Daoy (cell line): ENCODE data around the gene OVAAL. TPM values are rescaled to one million over a fixed set of nuclear protein-coding genes. Genes with fewer than 3 reads are reported as not detected.

ENCODE experiments used
- DNase-seq: peaks from one replicate; pipeline ENCODE4 v3.0.0-alpha.2; 2015; ENCODE audit warnings: low read depth
- total RNA-seq: library from RNA; depleted of rRNA; stranded (reverse); fragments of >200 nt; shearing (Covaris generic); gene quantifications from 2 replicates; pipeline ENCODE4 v1.2.3, GENCODE V29; 2014

Gene OVAAL
- total RNA-seq, 1 experiment from 2014 or later = not detected

DNA sequence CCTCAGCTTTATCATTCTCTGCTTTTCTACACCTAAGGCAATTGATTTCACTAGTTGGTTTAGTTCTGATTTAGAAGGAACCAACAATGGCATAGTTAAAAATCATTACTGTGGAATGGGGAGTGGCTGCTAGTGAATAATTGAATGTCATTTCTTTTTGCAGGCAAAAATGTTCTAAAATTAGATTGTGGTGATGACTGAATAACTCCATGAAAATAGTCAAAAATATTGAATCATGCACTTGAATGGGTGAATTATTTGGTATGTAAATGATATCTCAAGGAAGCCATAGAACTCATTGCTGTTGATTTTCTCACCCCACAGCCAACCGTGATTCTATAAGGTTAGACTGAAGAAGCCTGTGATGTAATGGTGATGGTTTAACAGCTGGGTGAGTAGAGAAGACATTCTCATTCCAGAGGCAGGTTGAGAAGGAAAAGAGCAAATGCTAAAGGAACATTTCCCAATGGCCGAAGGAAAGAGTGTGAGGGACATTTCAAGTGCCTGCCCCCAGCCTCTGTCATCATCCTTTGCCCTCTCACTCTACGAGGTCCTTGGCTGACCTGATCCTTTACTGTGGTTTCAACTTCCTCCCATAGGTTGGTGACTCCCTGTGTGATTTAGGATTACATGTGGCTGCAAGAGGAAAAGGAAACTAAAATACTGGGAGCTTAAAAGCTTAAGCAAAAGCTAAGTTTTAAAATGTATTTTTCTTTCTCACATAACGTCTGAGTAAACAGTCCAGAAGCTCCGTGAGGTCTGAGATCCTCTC lies 12.5 kb downstream of the OVAAL start:
- no peak for DNase-seq

DNA sequence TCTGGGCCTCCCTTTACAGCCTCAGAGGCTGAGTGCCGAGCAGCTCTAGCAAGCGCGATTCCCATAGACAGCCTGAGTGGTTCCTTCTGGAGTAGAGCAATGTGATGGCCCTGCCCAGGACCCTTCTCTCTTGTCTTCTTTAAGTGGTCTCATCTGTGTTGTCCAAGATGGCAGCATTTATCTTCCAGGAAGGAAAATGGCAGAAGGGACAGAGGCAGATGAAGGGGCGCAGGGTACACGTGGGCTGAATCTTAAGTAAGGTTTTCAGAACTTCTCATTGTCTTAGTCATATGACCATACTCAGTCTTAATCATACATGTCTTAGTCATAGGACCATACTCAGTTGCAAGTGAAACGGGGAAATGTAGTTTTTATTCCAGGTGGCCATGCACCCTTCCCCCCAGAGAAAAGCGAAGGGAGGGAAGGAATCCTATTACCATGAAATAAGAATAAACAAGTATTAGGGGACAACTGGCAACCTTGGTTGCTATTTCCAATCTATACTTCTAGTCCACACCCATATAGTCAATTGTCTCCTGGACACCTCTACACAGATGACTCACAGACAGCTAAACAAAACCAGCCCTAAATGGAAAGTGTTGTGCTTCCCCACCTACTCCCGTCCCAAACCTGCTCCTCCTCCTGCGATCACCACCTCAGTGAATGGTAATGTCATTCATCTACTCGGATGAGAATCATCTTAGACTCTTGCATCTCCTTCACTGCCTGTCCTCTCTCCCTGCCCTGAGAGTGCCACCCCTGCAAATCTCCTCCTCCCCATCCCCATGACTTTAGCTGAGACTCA lies 13.3 kb downstream of the OVAAL start:
- DNase-seq = no peak

DNA sequence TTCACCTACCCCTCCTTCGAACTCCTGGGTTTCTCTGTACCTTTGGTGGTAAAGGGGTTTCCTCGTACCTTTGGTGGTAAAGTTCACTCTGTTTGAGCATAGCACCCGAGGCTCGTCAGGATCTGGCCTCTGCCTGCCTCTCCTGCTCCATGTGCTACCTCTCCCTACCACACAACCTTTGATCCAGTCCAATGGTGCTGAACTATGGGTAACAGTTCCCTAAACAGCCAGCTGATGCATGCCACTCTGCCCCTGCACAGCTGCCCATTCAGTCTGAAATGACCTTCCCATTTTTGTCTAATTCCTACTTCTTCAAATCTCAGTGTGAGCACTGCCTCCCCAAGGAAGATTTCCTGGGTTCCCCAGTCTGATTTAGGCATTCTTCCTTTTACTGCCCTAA lies 14.0 kb downstream of the OVAAL start:
- no peak for DNase-seq

DNA sequence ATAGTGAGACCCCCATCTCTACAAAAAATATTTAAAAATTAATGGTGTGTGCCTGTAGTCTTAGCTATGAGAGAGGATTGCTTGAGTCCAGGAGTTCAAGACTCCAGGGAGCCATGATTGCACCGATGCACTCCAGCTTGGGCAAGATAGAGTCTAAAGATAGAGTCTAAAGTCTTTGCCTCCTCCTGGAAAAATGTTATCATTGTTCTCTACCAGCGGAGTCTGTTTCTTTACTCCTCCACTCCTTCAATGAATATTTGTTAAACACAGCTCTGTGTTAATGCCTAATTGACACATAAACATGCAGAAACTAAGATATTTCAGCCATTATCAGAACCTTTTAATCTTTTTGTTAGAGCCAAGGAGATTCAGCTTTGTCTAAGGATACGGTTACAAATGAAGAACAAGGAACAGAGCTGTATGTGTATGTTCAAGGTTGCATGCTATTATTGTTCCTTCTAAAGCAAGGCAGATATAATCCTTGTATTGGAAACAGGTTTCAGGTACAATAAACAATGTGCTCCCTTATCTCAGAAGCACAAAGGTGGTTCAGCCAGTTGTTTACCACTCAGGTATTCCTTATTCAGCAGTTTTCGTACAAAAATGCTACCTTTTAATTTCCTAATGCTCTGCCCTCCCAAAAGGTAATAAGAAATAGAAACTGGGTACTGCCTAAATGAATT lies 15.4 kb downstream of the OVAAL start:
- no peak for DNase-seq

DNA sequence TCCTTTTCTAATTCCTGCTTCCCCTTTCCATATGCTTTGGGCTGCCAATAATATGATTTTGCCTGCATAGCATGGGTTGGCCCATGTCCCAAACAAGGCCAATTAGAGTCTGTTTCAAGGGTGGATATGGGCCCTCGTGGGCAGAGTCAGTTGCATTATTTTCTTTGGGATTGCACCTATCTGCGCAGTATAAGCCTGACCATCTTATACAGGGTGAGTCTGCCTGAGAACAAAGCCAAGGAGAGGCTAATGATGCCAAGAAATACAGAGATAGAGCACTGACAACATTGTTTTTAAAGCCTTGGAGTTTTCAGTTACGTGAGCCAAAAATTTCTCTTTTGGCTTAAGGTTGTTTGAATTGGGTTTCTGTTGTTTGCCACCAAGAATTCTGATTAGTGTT lies 18.6 kb downstream of the OVAAL start:
- no peak for DNase-seq

DNA sequence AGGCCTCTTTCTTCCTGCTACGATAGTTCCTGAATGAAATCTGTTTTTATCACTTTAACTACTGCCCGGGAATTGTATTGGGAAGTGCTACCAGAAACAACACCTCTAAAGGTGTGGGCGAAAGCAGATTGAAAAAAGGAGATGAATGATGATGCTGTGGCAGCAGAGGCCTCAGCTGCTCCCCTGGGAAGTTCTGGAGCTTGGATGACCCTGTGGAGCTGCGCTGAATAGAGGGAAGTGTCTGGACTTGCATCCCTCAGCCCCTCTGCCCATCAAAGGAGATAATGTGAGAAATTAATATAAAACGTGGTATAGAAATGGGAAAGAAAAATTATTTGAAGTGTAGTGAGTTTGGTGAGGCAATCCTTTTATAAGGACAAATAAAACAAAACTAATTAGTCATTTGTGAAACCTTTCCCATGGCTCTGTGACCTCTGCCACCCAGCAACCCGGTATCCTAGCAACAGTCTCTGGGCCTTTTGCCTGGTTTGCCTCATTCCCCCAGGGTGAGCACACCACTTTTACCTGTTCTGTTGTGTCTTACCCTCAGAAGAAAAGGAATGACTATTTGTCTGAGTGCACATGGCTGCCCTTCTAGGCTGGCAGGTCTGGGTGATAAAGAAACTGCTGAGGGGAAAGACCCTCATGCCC lies 21.3 kb downstream of the OVAAL start:
- no peak for DNase-seq

DNA sequence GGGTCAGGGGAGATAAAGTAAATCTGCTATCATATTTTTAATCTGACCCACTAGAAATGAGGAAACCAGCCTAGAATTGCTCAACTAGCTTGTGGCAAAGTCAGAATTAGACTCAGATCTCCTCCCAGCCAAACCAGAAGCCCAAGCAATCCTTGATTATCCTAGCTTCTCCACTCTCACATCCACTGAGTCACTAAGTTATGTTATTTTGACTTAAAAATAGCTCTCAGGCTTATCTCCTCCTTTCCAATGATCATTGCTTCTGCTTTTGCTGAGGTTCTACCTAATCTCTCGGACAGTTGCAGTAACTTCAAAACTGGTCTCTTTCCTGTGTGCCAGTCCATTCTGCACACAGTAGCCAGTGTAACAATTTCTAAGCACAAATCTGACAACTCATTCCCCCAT lies 22.9 kb downstream of the OVAAL start:
- no peak for DNase-seq

DNA sequence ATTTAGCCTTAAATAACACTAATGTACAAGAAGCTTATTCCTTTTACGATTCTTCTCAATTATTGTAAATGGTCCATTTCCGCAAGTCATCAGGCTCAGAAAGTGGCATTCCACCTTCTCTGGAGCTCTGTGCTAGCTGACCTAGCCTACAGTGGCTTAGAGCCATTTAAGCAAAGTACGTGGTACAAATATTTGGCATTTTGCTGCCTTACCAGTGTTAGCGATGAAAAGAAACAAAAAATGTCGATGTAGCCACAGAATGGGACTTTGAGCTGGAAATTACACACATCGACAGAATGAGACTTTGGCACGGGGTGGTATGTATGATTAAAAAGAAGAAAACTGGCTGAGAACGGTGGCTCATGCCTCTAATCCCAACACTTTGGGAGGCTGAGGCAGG lies 26.1 kb downstream of the OVAAL start:
- DNase-seq = no peak

DNA sequence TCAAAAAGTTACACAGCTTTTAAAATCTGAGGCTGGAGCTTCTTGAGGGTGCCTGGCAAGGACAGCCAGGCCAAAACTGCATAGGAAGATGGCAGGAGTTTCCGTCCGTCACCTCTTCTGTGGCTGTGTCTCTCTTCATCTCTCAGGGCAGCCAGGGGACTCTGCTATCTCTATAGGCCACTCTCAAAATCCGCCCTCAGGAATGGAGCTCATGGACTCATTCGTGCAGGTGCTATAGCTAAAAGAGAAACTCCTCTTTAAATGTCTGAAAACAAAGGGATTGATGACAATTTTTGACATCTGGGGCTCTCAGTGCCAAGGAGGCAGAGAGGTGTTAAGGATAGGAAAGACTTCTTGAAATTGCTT lies 27.2 kb downstream of the OVAAL start:
- DNase-seq = no peak

DNA sequence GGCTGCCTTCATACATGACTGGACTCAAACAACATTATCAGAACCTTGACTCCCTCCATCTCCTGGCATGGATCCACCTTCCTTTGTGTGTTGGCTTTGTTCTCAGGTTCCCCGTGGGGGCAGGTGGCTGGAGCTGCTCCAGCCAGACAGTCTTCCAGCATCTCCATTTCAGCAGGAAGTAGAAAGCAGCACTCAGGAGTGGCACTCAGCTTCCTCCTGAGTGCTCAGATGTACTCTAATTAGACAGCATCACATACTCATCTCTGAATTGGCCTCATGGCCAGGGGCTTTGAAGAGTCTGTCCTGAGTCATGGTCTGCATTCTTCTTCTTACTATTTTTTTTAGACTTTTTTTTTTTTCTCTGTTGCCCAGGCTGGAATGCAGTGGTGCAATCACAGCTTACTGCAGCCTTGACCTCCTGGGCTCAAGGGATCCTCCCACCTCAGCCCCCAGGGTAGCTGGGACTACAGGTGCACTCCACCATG lies 27.9 kb downstream of the OVAAL start:
- DNase-seq = peak; percentile 65

DNA sequence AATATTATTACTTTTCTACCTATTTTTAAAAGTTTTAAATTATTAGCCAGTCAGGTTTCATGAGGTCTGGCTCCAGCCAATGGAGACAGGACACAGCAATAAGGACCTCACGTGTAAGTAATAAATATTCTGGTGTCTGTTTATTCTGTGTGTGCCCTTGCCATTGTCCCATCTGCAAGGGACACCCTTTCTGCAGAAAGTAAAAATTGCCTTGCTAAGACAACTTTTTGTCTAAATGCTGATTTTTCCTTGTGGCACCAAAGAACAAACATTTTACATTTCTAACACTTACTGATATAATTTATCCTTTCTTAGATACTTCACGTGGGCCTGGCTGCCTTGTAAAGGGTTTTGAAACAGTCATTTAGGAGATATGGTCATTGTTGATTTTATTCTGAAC lies 29.4 kb downstream of the OVAAL start:
- DNase-seq = no peak

DNA sequence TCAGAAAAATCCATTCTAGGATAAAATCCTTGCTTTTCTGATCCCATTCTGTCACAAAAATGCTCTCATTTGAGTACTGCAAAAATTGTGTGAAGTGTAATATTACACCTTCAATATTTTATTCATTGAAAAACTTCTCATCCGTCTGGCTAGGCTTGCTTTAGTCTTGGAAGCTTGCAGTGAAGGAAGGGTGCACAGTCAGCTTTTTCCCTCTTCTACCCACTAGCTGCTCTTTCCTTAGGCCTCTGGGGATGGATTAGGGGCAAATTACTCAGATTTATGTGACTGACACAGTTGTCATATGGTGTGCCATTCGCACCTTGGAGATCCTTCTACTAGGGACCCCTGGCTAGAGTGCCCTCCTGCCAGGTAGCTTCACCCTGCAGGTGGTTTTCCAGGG lies 32.1 kb downstream of the OVAAL start:
- DNase-seq = no peak

DNA sequence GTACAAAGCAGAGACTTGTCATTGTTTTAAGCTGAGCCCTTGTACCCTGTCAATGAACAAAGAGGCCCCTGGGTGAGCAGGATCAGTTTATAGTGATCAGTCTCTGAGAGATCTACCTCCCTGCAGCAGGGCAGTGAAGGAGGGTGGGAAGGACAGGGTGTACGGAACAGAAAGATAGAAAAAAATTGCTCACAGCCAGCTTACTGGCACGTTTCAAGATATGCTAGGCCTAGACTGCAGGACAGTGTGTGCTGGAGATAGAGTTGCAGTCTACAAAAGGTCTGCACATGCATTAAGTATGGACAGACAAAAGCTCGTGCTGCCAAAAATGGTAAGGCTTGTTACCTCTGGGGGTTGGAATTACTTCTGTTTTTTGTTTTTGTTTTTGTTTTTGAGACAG lies 34.6 kb downstream of the OVAAL start:
- DNase-seq = no peak

DNA sequence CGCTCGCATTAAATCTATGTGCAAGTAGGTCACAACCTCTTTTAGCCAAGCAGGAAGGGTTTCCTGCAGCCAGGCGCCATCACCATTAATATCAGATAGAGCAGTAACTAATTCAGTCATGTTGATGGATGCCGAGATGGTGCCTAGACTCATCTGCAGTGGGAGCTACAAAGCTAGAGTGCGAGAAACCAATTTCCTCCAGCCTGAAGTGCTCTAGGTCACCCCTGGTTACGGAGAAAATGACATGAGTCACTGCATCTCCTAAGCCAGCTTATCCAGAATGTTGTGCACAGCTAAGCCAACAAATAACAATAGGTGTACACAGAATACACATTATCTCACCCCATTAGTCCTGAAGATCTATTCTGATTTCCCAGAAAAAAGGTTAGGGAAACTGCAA lies 36.0 kb downstream of the OVAAL start:
- DNase-seq = peak; percentile 29

DNA sequence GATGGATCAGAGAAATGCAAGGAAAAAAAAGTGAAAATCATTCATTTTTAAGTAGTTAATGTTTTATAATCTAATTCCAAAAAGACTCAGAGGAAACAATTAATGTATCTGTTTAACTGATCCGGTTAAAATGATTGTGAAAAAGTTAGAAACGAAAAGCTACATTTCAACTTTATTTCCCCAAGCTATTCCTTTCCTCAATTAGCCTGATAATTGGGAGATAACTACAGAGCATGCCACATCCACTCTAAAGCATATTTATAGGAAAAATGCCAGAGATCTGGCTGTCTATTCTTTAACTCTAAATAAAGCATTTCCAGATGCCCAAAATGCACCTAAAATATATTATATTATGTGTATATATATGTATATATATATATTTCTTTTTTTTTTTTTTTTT lies 37.2 kb downstream of the OVAAL start:
- no peak for DNase-seq

DNA sequence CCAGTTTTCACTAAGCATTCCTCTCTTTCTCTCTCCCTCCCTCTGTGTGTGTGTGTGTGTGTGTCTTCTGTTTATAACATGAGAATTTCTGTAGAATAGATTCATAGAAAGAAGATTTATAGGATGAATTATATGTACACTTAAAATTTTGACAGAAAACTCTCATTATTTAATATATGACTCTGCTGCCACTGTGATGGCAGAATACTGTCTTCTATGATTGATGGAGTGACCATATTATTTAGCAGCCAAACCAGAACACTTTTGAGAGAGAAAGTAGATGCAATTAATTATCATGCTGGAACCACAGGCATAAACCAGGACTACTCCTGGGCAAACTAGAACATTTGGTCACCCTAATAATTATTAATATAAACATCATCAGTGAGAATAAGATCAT lies 38.8 kb downstream of the OVAAL start:
- DNase-seq = no peak

DNA sequence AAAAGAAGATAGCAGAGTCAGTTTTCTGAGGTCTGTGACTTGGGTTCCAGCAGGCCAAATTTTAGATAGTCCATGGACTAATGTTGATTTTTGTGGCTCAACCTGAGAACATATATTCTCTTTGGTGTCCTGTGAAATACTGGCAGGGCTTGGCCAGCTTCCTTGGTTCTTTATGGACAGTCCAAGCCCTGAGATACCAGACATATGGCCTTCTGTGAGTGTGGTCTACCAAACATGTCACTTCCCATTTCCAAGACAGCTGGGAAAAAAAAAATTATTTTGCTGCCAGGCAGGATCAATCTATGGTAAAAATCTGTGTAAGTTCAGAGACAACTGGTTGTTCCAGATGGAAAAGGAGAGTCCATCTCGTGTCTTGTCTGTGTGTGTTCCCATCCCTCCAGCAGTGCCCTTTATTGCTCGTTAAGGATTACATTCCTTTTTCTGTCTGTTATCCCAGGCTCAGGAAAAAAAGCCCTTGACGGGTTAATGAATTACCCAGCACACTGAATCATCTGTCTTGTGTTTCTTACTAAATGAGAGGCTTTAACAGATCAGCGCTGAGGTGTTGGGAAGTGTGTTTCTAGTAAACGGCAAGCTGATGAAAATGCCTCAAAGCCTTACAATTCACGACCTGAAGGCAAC lies 39.7 kb downstream of the OVAAL start:
- DNase-seq = no peak

DNA sequence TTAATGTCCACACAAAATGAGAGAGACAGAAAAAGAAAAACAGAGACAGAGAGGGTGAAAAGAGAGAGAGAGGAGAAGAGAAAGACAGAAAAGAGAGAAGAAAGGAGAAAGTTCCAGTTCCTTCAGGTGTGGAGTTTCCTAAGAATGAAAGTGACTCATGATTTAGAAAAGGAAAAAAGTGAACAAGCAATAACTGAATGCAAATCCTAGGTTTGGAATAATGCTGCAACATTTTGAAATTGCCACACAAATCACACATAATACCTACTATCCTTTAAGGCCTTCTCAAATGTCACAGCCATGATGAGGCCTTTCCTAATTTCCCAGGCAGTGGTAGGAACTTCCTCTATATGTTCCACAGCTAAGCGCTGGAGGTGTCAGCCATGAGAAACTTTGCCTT lies 41.6 kb downstream of the OVAAL start:
- DNase-seq = no peak

DNA sequence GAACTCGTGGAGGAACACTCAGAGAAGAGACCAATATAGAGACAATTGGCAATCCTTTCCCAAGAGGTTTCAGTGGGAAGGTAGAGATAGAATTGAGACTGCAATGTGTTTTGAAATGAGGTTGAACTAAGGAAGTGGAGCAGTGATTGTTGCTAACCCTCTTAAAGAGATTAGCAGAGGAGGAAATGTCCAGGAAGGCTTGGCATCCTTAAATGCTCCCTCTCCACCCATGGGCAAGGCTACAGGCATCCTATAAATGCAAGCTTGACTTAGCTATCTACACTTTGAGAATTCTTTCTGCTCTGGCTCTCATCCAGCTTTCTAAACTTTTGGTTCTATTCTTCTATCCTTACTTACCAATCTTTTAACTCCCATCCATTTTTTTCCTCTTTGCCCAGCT lies 42.7 kb downstream of the OVAAL start:
- no peak for DNase-seq

DNA sequence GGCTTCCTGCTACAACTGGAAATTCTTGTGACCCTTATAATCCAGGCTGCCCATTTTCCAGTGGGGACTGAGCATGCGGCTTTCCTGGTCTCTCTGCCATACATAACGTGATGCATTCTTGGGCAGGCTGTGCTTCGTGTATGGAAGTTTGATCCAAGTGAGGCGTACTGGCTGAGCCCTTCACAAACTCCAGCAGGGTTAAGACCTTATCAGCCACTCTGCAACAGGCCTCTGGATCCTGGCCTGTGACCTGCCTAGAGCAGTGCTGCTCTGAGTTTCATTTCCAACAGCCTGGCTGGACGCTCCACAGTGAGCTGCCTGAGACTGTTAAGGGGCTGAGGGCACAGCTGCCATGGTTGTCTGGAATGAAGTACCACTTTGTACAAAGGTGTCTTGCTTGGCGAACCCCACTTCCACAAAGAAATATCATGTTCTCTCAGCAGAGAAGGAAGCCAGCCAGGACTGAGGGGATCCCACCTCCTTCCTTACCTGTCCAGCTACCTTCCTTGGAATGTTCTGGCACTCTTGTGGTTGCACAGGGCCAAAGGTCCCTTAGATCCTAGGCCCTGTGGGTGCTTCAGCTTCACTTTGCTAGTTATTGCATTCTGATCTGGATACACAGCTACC lies 44.6 kb downstream of the OVAAL start:
- no peak for DNase-seq

DNA sequence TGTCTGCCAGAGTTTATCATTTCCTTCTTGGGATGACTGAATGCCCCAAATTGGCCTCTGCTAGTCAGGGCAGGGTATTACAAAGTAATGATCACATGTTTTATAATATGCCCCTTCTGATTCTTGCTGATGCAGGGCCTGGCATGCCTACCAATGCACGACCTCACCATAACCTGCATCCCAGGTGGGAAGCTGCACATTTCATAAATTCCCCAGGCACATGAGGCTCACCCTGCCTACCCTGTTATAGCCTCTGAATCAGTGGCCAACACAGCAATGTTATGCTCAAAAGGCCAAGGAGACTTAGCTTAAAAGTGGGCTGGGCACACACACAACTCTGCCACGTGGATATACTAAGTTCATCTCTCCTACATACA lies 45.1 kb downstream of the OVAAL start:
- no peak for DNase-seq
